ENCODE results near the gene ACKR3. TPM values are rescaled to one million over a fixed set of nuclear protein-coding genes. Genes with fewer than 3 reads are reported as not detected.

ACKR3 gene
- total RNA-seq, 2 donors from 2014 or later = 3.5 to 10.1 TPM

- peak overlapping the region; percentile 57 for H3K27ac ChIP-seq
- no peaks in the 10 kb centered on the region for H3K36me3 ChIP-seq
- H3K9ac ChIP-seq (ENCODE audit: low read depth in 2 of 2, low read length in 2 of 2) = peak overlapping the region; percentile 28 to 53
- no peak for TF ChIP-seq CTCF (IDR thresholded peaks at IDR 0.05)
- DNase-seq = no peak
- H3K4me1 ChIP-seq = peaks cover 8% of the 10 kb centered on the region
- H3K27me3 ChIP-seq = peaks cover 2% of the 10 kb centered on the region
- intact Hi-C loops (cut with DNase I) = no loop called here
- H3K4me3 ChIP-seq = peak overlapping the region; percentile 28
- H3K9me3 ChIP-seq = no peaks in the 10 kb centered on the region
These were observed 650 bp downstream of the ACKR3 start for GRCh38 chr2:236570081-236570868.

- no peak for DNase-seq
- intact Hi-C loops (cut with DNase I) = no loop called here
- Histone ChIP-seq H3K9ac (ENCODE audit: low read depth in 2 of 2, low read length in 2 of 2) (peak overlapping the region in 1 of 2 donors; percentile 54), H3K4me1 (peaks cover 8% of the 10 kb centered on the region), H3K27ac (peak overlapping the region; percentile 57), H3K9me3 (no peaks in the 10 kb centered on the region), H3K27me3 (peaks cover 2% of the 10 kb centered on the region), H3K4me3 (peak overlapping the region; percentile 4), H3K36me3 (no peaks in the 10 kb centered on the region)
- TF ChIP-seq CTCF (IDR thresholded peaks at IDR 0.05) = no peak
These were observed 1.5 kb downstream of the ACKR3 start for GRCh38 chr2:236571145-236571544.

- Histone ChIP-seq H3K36me3 (no peaks in the 10 kb centered on the region), H3K4me3 (peak overlapping the region; percentile 7), H3K27me3 (no peaks in the 10 kb centered on the region), H3K27ac (peak overlapping the region; percentile 6), H3K9me3 (no peaks in the 10 kb centered on the region), H3K4me1 (peaks cover 8% of the 10 kb centered on the region), H3K9ac (ENCODE audit: low read depth in 2 of 2, low read length in 2 of 2) (peak overlapping the region; percentile 46 to 54)
- peak; percentile 38 for DNase-seq
- no peak for TF ChIP-seq CTCF (IDR thresholded peaks at IDR 0.05)
- intact Hi-C loops (cut with DNase I) = no loop called here
These were observed 2.9 kb downstream of the ACKR3 start for GRCh38 chr2:236572482-236572881.

GRCh38 chr2:236573066-236573929 is 3.7 kb downstream of the ACKR3 start:
- H3K4me3 ChIP-seq = no peak overlapping the region
- H3K27ac ChIP-seq = peak overlapping the region; percentile 6
- intact Hi-C loops (cut with DNase I) = no loop called here
- peaks cover 8% of the 10 kb centered on the region for H3K4me1 ChIP-seq
- no peak for DNase-seq
- H3K9me3 ChIP-seq = no peaks in the 10 kb centered on the region
- H3K36me3 ChIP-seq = no peaks in the 10 kb centered on the region
- peak overlapping the region; percentile 53 to 54 for H3K9ac ChIP-seq (ENCODE audit: low read depth in 2 of 2, low read length in 2 of 2)
- H3K27me3 ChIP-seq = no peaks in the 10 kb centered on the region
- TF ChIP-seq CTCF (IDR thresholded peaks at IDR 0.05) = no peak

GRCh38 chr2:236574000-236574399 is 4.4 kb downstream of the ACKR3 start:
- H3K27me3 ChIP-seq = no peaks in the 10 kb centered on the region
- H3K9me3 ChIP-seq = no peaks in the 10 kb centered on the region
- intact Hi-C loops (cut with DNase I) = no loop called here
- TF ChIP-seq CTCF (IDR thresholded peaks at IDR 0.05) = no peak
- no peak for DNase-seq
- H3K9ac ChIP-seq (ENCODE audit: low read depth in 2 of 2, low read length in 2 of 2) = peak overlapping the region in 1 of 2 donors; percentile 20
- H3K4me3 ChIP-seq = no peak overlapping the region
- H3K4me1 ChIP-seq = peaks cover 6% of the 10 kb centered on the region
- no peak overlapping the region for H3K27ac ChIP-seq
- H3K36me3 ChIP-seq = no peaks in the 10 kb centered on the region

All from colonic mucosa (tissue), 4 donors.